HEK293 (cell line): ENCODE measurements around the gene BLM.

Source experiments
- CTCF ChIA-PET: fragments of 350-600 bp; formaldehyde crosslinking; extraction: SDS; loops from one replicate; lab custom pipeline; 2021; ENCODE audit warnings: antibody characterized with exemption; lab: Yijun Ruan, JAX
- POLR2A ChIA-PET: fragments of 300-600 bp; formaldehyde crosslinking; extraction: SDS; loops from one replicate; lab custom pipeline; 2020; ENCODE audit warnings: antibody characterized with exemption, inconsistent platforms; lab: Yijun Ruan, JAX
- H3K27ac ChIP-seq: fragments of 200-500 bp; sonication (Bioruptor generic); 2 replicates; pipeline ENCODE4 v1.5.1; 2014; ENCODE audit warnings: low read depth, low read length, control low read depth, inconsistent platforms; ENCODE audit errors: extremely low read depth
- H3K36me3 ChIP-seq, 2 experiments: fragments of 200-500 bp in 1 of 2; sonication (Bioruptor generic) in 1 of 2; 1 replicate in 1 of 2; 2 replicates in 1 of 2; pipeline ENCODE4 v1.5.1; 2014 to 2017; ENCODE audit warnings: inconsistent platforms in 2 of 2, low read length in 2 of 2; ENCODE audit not compliant: control insufficient read depth in 2 of 2, insufficient read depth in 1 of 2
- H3K4me1 ChIP-seq: fragments of 200-500 bp; sonication (Bioruptor generic); 2 replicates; pipeline ENCODE4 v1.5.1; 2014; ENCODE audit warnings: mild to moderate bottlenecking, low read length, inconsistent platforms; ENCODE audit not compliant: control insufficient read depth, insufficient read depth
- H3K4me3 ChIP-seq: 2 replicates; pipeline ENCODE4 v1.5.1; 2011; ENCODE audit warnings: low read depth, mild to moderate bottlenecking, control low read depth, low read length, moderate library complexity
- H3K9me3 ChIP-seq: fragments of 200-500 bp; sonication (Bioruptor generic); 2 replicates; pipeline ENCODE4 v1.5.1; 2014; ENCODE audit warnings: low read depth, low read length, inconsistent platforms; ENCODE audit not compliant: control insufficient read depth, insufficient read depth
- KLF17 ChIP-seq: fragments of 450-650 bp; formaldehyde crosslinking; IDR thresholded peaks from 2 replicates; pipeline ENCODE4 v1.5.1; 2016; ENCODE audit warnings: missing biosample characterization, missing genetic modification characterization
- KLF9 ChIP-seq: fragments of 450-650 bp; formaldehyde crosslinking; IDR thresholded peaks from 2 replicates; pipeline ENCODE4 v1.5.1; 2016; ENCODE audit warnings: missing biosample characterization, missing genetic modification characterization, low read depth
- MYNN ChIP-seq: fragments of 450-650 bp; formaldehyde crosslinking; IDR thresholded peaks from 2 replicates; pipeline ENCODE4 v1.5.1; 2016; ENCODE audit warnings: missing biosample characterization, missing genetic modification characterization, borderline replicate concordance
- SCRT2 ChIP-seq: fragments of 450-650 bp; formaldehyde crosslinking; IDR thresholded peaks from 2 replicates; pipeline ENCODE4 v1.5.1; 2016; ENCODE audit warnings: missing biosample characterization, missing genetic modification characterization
- ZBTB20 ChIP-seq: fragments of 450-650 bp; formaldehyde crosslinking; IDR thresholded peaks from 2 replicates; pipeline ENCODE4 v1.5.1; 2016; ENCODE audit warnings: missing biosample characterization, missing genetic modification characterization
- ZBTB48 ChIP-seq: fragments of 450-650 bp; formaldehyde crosslinking; IDR thresholded peaks from 2 replicates; pipeline ENCODE4 v1.5.1; 2016; ENCODE audit warnings: missing biosample characterization, missing genetic modification characterization
- ZFP3 ChIP-seq: fragments of 450-650 bp; formaldehyde crosslinking; IDR thresholded peaks from 2 replicates; pipeline ENCODE4 v1.5.1; 2016; ENCODE audit warnings: low read depth, missing biosample characterization, missing genetic modification characterization
- ZFP37 ChIP-seq: fragments of 450-650 bp; formaldehyde crosslinking; IDR thresholded peaks from 2 replicates; pipeline ENCODE4 v1.5.1; 2016; ENCODE audit warnings: missing biosample characterization, missing genetic modification characterization
- ZNF132 ChIP-seq: fragments of 450-650 bp; formaldehyde crosslinking; IDR thresholded peaks from 2 replicates; pipeline ENCODE4 v1.5.1; 2017; ENCODE audit warnings: missing biosample characterization, missing genetic modification characterization, borderline replicate concordance
- ZNF140 ChIP-seq: fragments of 450-650 bp; formaldehyde crosslinking; IDR thresholded peaks from 2 replicates; pipeline ENCODE4 v1.5.1; 2016; ENCODE audit warnings: missing biosample characterization, missing genetic modification characterization
- ZNF148 ChIP-seq: fragments of 450-650 bp; formaldehyde crosslinking; IDR thresholded peaks from 2 replicates; pipeline ENCODE4 v1.5.0; 2017; ENCODE audit warnings: missing biosample characterization, missing genetic modification characterization, borderline replicate concordance
- ZNF19 ChIP-seq: fragments of 450-650 bp; formaldehyde crosslinking; IDR thresholded peaks from 2 replicates; pipeline ENCODE4; 2016; ENCODE audit warnings: missing biosample characterization, missing genetic modification characterization, low read depth
- ZNF324 ChIP-seq: fragments of 450-650 bp; formaldehyde crosslinking; IDR thresholded peaks from 2 replicates; pipeline ENCODE4 v1.5.1; 2016; ENCODE audit warnings: missing biosample characterization, missing genetic modification characterization
- ZNF391 ChIP-seq: fragments of 450-650 bp; formaldehyde crosslinking; IDR thresholded peaks from 2 replicates; pipeline ENCODE4 v1.5.1; 2016; ENCODE audit warnings: low read depth, missing biosample characterization, missing genetic modification characterization, borderline replicate concordance
- ZNF426 ChIP-seq: fragments of 450-650 bp; formaldehyde crosslinking; IDR thresholded peaks from 2 replicates; pipeline ENCODE4 v1.5.1; 2017; ENCODE audit warnings: missing biosample characterization, missing genetic modification characterization, mild to moderate bottlenecking, inconsistent platforms, moderate library complexity
- ZNF449 ChIP-seq: fragments of 450-650 bp; formaldehyde crosslinking; IDR thresholded peaks from 2 replicates; pipeline ENCODE4 v1.5.1; 2017; ENCODE audit warnings: missing biosample characterization, mild to moderate bottlenecking, missing genetic modification characterization, moderate library complexity
- ZNF529 ChIP-seq: fragments of 450-650 bp; formaldehyde crosslinking; IDR thresholded peaks from 2 replicates; pipeline ENCODE4 v1.5.1; 2017; ENCODE audit warnings: missing genetic modification characterization, missing biosample characterization; ENCODE audit not compliant: insufficient replicate concordance
- ZNF580 ChIP-seq: fragments of 450-650 bp; formaldehyde crosslinking; IDR thresholded peaks from 2 replicates; pipeline ENCODE4 v1.5.1; 2016; ENCODE audit warnings: missing biosample characterization, missing genetic modification characterization
- ZNF585B ChIP-seq: fragments of 450-650 bp; formaldehyde crosslinking; IDR thresholded peaks from 2 replicates; pipeline ENCODE4 v1.5.1; 2016; ENCODE audit warnings: missing biosample characterization, missing genetic modification characterization
- ZNF600 ChIP-seq: fragments of 450-650 bp; formaldehyde crosslinking; IDR thresholded peaks from 2 replicates; pipeline ENCODE4 v1.5.1; 2016; ENCODE audit warnings: missing biosample characterization, missing genetic modification characterization
- ZNF623 ChIP-seq: fragments of 450-650 bp; formaldehyde crosslinking; IDR thresholded peaks from 2 replicates; pipeline ENCODE4 v1.5.1; 2016; ENCODE audit warnings: missing biosample characterization, missing genetic modification characterization
- ZNF654 ChIP-seq: fragments of 450-650 bp; formaldehyde crosslinking; IDR thresholded peaks from 2 replicates; pipeline ENCODE4 v1.5.1; 2016; ENCODE audit warnings: low read depth, missing biosample characterization, missing genetic modification characterization
- ZNF660 ChIP-seq: fragments of 450-650 bp; IDR thresholded peaks from 2 replicates; pipeline ENCODE4 v1.5.1; 2018; ENCODE audit warnings: missing biosample characterization, mild to moderate bottlenecking, missing genetic modification characterization
- ZNF670 ChIP-seq: fragments of 450-650 bp; formaldehyde crosslinking; IDR thresholded peaks from 2 replicates; pipeline ENCODE4 v1.5.1; 2016; ENCODE audit warnings: missing biosample characterization, missing genetic modification characterization, low read depth
- ZNF707 ChIP-seq: fragments of 450-650 bp; formaldehyde crosslinking; IDR thresholded peaks from 2 replicates; pipeline ENCODE4 v1.5.1; 2016; ENCODE audit warnings: missing biosample characterization, missing genetic modification characterization
- ZNF791 ChIP-seq: fragments of 450-650 bp; formaldehyde crosslinking; IDR thresholded peaks from 2 replicates; pipeline ENCODE4 v1.5.1; 2016; ENCODE audit warnings: missing biosample characterization, missing genetic modification characterization
- ZSCAN16 ChIP-seq: fragments of 450-650 bp; formaldehyde crosslinking; IDR thresholded peaks from 2 replicates; pipeline ENCODE4 v1.5.1; 2016; ENCODE audit warnings: missing biosample characterization, missing genetic modification characterization
- ZSCAN23 ChIP-seq: fragments of 450-650 bp; formaldehyde crosslinking; IDR thresholded peaks from 2 replicates; pipeline ENCODE4 v1.5.1; 2016; ENCODE audit warnings: missing biosample characterization, missing genetic modification characterization
- ZSCAN30 ChIP-seq: fragments of 450-650 bp; IDR thresholded peaks from 2 replicates; pipeline ENCODE4 v1.5.1; 2018; ENCODE audit warnings: missing biosample characterization, mild to moderate bottlenecking, missing genetic modification characterization, moderate library complexity
- ZXDB ChIP-seq: fragments of 450-650 bp; formaldehyde crosslinking; IDR thresholded peaks from 2 replicates; pipeline ENCODE4 v1.5.1; 2016; ENCODE audit warnings: missing biosample characterization, missing genetic modification characterization

Gene BLM

GRCh38 chr15:90765531-90765930, 48.4 kb downstream of the BLM start:
- H3K36me3 ChIP-seq = peaks cover 76 to 83% of the 10 kb centered on the region in 2 experiments
- ChIA-PET CTCF (interaction anchor here (0.6 to 1.2 kb wide), 3 partner anchors 17 to 120 kb away, joined by 3 to 4 read pairs (median 4); no protein-coding TSS in a partner anchor), POLR2A (no interaction called here)

GRCh38 chr15:90765966-90766365, 48.8 kb downstream of the BLM start:
- H3K36me3 ChIP-seq = peaks cover 75 to 83% of the 10 kb centered on the region in 2 experiments
- H3K4me3 ChIP-seq = no peak overlapping the region
- ChIA-PET CTCF (interaction anchor here (0.6 to 1.2 kb wide), 2 partner anchors 16 to 23 kb away, joined by 3 to 4 read pairs; no protein-coding TSS in a partner anchor), POLR2A (no interaction called here)
- no peaks in the 10 kb centered on the region for H3K4me1 ChIP-seq
- H3K27ac ChIP-seq = no peak overlapping the region
- TF ChIP-seq ZFP37 (no peak), ZBTB20 (tag by site-specific recombination) (no peak)
- no peaks in the 10 kb centered on the region for H3K9me3 ChIP-seq

More at GRCh38 chr15:90765531-90765930, 48.4 kb downstream of the BLM start:
- Histone ChIP-seq H3K4me3 (no peak overlapping the region), H3K4me1 (no peaks in the 10 kb centered on the region), H3K9me3 (no peaks in the 10 kb centered on the region), H3K27ac (no peak overlapping the region)
- TF ChIP-seq ZNF132 = no peak
- no peak for TF ChIP-seq ZSCAN30 (tag by site-specific recombination)
- no peak for TF ChIP-seq ZNF19
- TF ChIP-seq ZNF707 (tag by site-specific recombination) = no peak
- no peak for TF ChIP-seq ZNF140 (tag by site-specific recombination)
- no peak for TF ChIP-seq ZFP3
- TF ChIP-seq SCRT2 (tag by site-specific recombination) = no peak
- no peak for TF ChIP-seq ZNF391 (tag by site-specific recombination)
- TF ChIP-seq ZNF529 (tag by site-specific recombination) = no peak
- no peak for TF ChIP-seq ZNF791
- no peak for TF ChIP-seq ZNF660 (tag by site-specific recombination)
- TF ChIP-seq ZNF670 = no peak
- no peak for TF ChIP-seq ZNF580 (tag by site-specific recombination)
- TF ChIP-seq KLF17 (tag by site-specific recombination) = no peak

- CTCF ChIA-PET = interaction anchor here (0.6 to 2.3 kb wide), 2 partner anchors 31 to 116 kb away, joined by 4 to 9 read pairs; no protein-coding TSS in a partner anchor
- Histone ChIP-seq H3K27ac (no peak overlapping the region), H3K4me3 (no peak overlapping the region), H3K9me3 (no peaks in the 10 kb centered on the region), H3K36me3 (peaks cover 61 to 82% of the 10 kb centered on the region in 2 experiments), H3K4me1 (no peaks in the 10 kb centered on the region)
- POLR2A ChIA-PET = no interaction called here
- no peak for TF ChIP-seq ZNF426
- TF ChIP-seq ZNF585B (tag by site-specific recombination) = no peak
- TF ChIP-seq ZNF324 (tag by site-specific recombination) = no peak
- no peak for TF ChIP-seq ZSCAN16 (tag by site-specific recombination)
- TF ChIP-seq ZSCAN23 (tag by site-specific recombination) = no peak
- TF ChIP-seq ZBTB48 = no peak
- no peak for TF ChIP-seq ZNF449 (tag by site-specific recombination)
- no peak for TF ChIP-seq MYNN (tag by site-specific recombination)
- TF ChIP-seq KLF9 (tag by site-specific recombination) = no peak
- no peak for TF ChIP-seq ZNF600 (tag by site-specific recombination)
- no peak for TF ChIP-seq ZNF148 (tag by site-specific recombination)
- no peak for TF ChIP-seq ZNF623 (tag by site-specific recombination)
- TF ChIP-seq ZNF654 (tag by site-specific recombination) = no peak
- TF ChIP-seq ZXDB = no peak
Measured at GRCh38 chr15:90769375-90769774, 52.2 kb downstream of the BLM start.
